Karpas-422 (cell line): ENCODE data around the gene MRGPRX4. TPM values are rescaled to one million over a fixed set of nuclear protein-coding genes. Genes with fewer than 3 reads are reported as not detected.
"Not testable (repeated sequence)": the region's sequence is repeated elsewhere in the genome, so short reads cannot be mapped to it uniquely, and the experiment has no call there.

Experiments used
- DNase-seq: peaks from one replicate; pipeline ENCODE4 v3.0.0-alpha.2; 2015
- H2AFZ ChIP-seq: fragments of 200-600 bp; sonication (generic); 2 replicates; pipeline ENCODE4 v1.6.1; 2014; ENCODE audit warnings: antibody characterized with exemption, low read length, mixed read lengths
- H3K27ac ChIP-seq: fragments of 200-600 bp; sonication (generic); 2 replicates; pipeline ENCODE4 v1.5.1; 2014; ENCODE audit warnings: mild to moderate bottlenecking, low read length, moderate library complexity
- H3K27me3 ChIP-seq: fragments of 200-600 bp; sonication (generic); 2 replicates; pipeline ENCODE4 v1.6.1; 2014; ENCODE audit warnings: low read length, mixed read lengths
- H3K36me3 ChIP-seq: fragments of 200-600 bp; sonication (generic); 2 replicates; pipeline ENCODE4 v1.6.1; 2014; ENCODE audit warnings: low read length, mixed read lengths; ENCODE audit not compliant: insufficient read depth
- H3K4me1 ChIP-seq: fragments of 200-600 bp; sonication (generic); 2 replicates; pipeline ENCODE4 v1.6.1; 2014; ENCODE audit warnings: mild to moderate bottlenecking, low read length, mixed read lengths
- H3K4me2 ChIP-seq: fragments of 200-600 bp; sonication (generic); 2 replicates; pipeline ENCODE4 v1.6.1; 2014; ENCODE audit warnings: low read length, low read depth, mild to moderate bottlenecking; ENCODE audit not compliant: poor library complexity, severe bottlenecking
- H3K4me3 ChIP-seq: fragments of 200-600 bp; sonication (generic); 2 replicates; pipeline ENCODE4 v1.5.1; 2014; ENCODE audit warnings: mild to moderate bottlenecking, antibody characterized with exemption, low read length, mixed read lengths
- H3K79me2 ChIP-seq: fragments of 200-600 bp; sonication (generic); 2 replicates; pipeline ENCODE4 v1.6.1; 2014; ENCODE audit warnings: mild to moderate bottlenecking, low read length, mixed read lengths
- H3K9ac ChIP-seq: fragments of 200-600 bp; sonication (generic); 2 replicates; pipeline ENCODE4 v1.6.0; 2014; ENCODE audit warnings: low read length
- H3K9me2 ChIP-seq: fragments of 200-600 bp; sonication (generic), shearing (Covaris generic); replicated peaks from 2 replicates; pipeline ENCODE4 v1.6.0; 2014; ENCODE audit warnings: mild to moderate bottlenecking, low read length, moderate library complexity; ENCODE audit not compliant: insufficient read depth
- H3K9me3 ChIP-seq: fragments of 300-700, 200-600 bp; sonication (generic); 2 replicates; pipeline ENCODE4 v1.6.1; 2014; ENCODE audit warnings: low read length, mixed read lengths
- H4K20me1 ChIP-seq: fragments of 200-600 bp; sonication (generic); 2 replicates; pipeline ENCODE4 v1.6.1; 2014; ENCODE audit warnings: mild to moderate bottlenecking, antibody characterized with exemption, low read length, low read depth; ENCODE audit not compliant: insufficient read depth
- total RNA-seq: library from RNA; depleted of rRNA; stranded (reverse); fragments of >200 nt; shearing (Covaris generic); gene quantifications from 2 replicates; pipeline ENCODE4 v1.2.3, GENCODE V29; 2014; ENCODE audit warnings: low replicate concordance

The MRGPRX4 gene
- total RNA-seq, 1 experiment from 2014 or later, result not detected

- Histone ChIP-seq H3K27me3 (no peaks in the 10 kb centered on the region), H3K79me2 (no peaks in the 10 kb centered on the region), H3K27ac (no peak overlapping the region), H4K20me1 (no peaks in the 10 kb centered on the region), H3K9ac (no peak overlapping the region), H3K9me3 (no peaks in the 10 kb centered on the region), H3K4me3 (no peak overlapping the region), H2AFZ (no peak overlapping the region), H3K4me1 (no peaks in the 10 kb centered on the region), H3K4me2 (no peak overlapping the region), H3K36me3 (no peaks in the 10 kb centered on the region), H3K9me2 (no peaks in the 10 kb centered on the region)
- no peak for DNase-seq
Measured at GRCh38 chr11:18145837-18146236, 26.8 kb upstream of the MRGPRX4 start.

- no peak overlapping the region for H3K4me3 ChIP-seq
- H3K36me3 ChIP-seq, result no peaks in the 10 kb centered on the region
- DNase-seq, result no peak
- H3K4me1 ChIP-seq, result no peaks in the 10 kb centered on the region
- H3K9me2 ChIP-seq, result no peaks in the 10 kb centered on the region
- H3K9me3 ChIP-seq, result no peaks in the 10 kb centered on the region
- H2AFZ ChIP-seq, result no peak overlapping the region
- H3K79me2 ChIP-seq, result no peaks in the 10 kb centered on the region
- H3K9ac ChIP-seq, result no peak overlapping the region
- H3K27ac ChIP-seq, result no peak overlapping the region
- H3K27me3 ChIP-seq, result no peaks in the 10 kb centered on the region
- no peak overlapping the region for H3K4me2 ChIP-seq
- H4K20me1 ChIP-seq, result no peaks in the 10 kb centered on the region
Measured at GRCh38 chr11:18151581-18151980, 21.1 kb upstream of the MRGPRX4 start.

- H3K9me2 ChIP-seq, result no peaks in the 10 kb centered on the region
- H3K4me2 ChIP-seq, result no peak overlapping the region
- H3K79me2 ChIP-seq, result no peaks in the 10 kb centered on the region
- no peak overlapping the region for H3K9ac ChIP-seq
- no peaks in the 10 kb centered on the region for H3K4me1 ChIP-seq
- no peaks in the 10 kb centered on the region for H3K9me3 ChIP-seq
- no peak overlapping the region for H2AFZ ChIP-seq
- H3K36me3 ChIP-seq, result no peaks in the 10 kb centered on the region
- H3K27ac ChIP-seq, result no peak overlapping the region
- H4K20me1 ChIP-seq, result no peaks in the 10 kb centered on the region
- no peak overlapping the region for H3K4me3 ChIP-seq
- no peaks in the 10 kb centered on the region for H3K27me3 ChIP-seq
- DNase-seq, result no peak
Measured at GRCh38 chr11:18168372-18168771, 4.3 kb upstream of the MRGPRX4 start.

GRCh38 chr11:18171377-18172000 lies 1.1 kb upstream of the MRGPRX4 start:
- Histone ChIP-seq H3K27ac (no peak overlapping the region), H3K4me1 (no peaks in the 10 kb centered on the region), H3K9me2 (no peaks in the 10 kb centered on the region), H3K27me3 (no peaks in the 10 kb centered on the region), H3K9me3 (no peaks in the 10 kb centered on the region), H3K36me3 (no peaks in the 10 kb centered on the region), H3K9ac (no peak overlapping the region), H2AFZ (no peak overlapping the region), H3K4me2 (no peak overlapping the region), H3K79me2 (no peaks in the 10 kb centered on the region), H4K20me1 (no peaks in the 10 kb centered on the region), H3K4me3 (no peak overlapping the region)
- peak; percentile 56 for DNase-seq

GRCh38 chr11:18173225-18173866 lies 709 bp downstream of the MRGPRX4 start:
- no peak for DNase-seq
- H3K27ac ChIP-seq, result no peak overlapping the region
- H3K4me2 ChIP-seq, result no peak overlapping the region
- no peaks in the 10 kb centered on the region for H3K27me3 ChIP-seq
- H3K4me3 ChIP-seq, result no peak overlapping the region
- no peak overlapping the region for H3K9ac ChIP-seq
- H3K9me3 ChIP-seq, result no peaks in the 10 kb centered on the region
- no peak overlapping the region for H2AFZ ChIP-seq
- H4K20me1 ChIP-seq, result no peaks in the 10 kb centered on the region
- no peaks in the 10 kb centered on the region for H3K9me2 ChIP-seq
- no peaks in the 10 kb centered on the region for H3K4me1 ChIP-seq
- H3K36me3 ChIP-seq, result no peaks in the 10 kb centered on the region
- H3K79me2 ChIP-seq, result no peaks in the 10 kb centered on the region

- Histone ChIP-seq H2AFZ (no peak overlapping the region), H3K9ac (no peak overlapping the region), H3K79me2 (no peaks in the 10 kb centered on the region), H3K9me3 (no peaks in the 10 kb centered on the region), H4K20me1 (no peaks in the 10 kb centered on the region), H3K4me3 (no peak overlapping the region), H3K4me1 (no peaks in the 10 kb centered on the region), H3K36me3 (no peaks in the 10 kb centered on the region), H3K27ac (no peak overlapping the region), H3K4me2 (no peak overlapping the region), H3K9me2 (no peaks in the 10 kb centered on the region), H3K27me3 (no peaks in the 10 kb centered on the region)
- DNase-seq, result no peak
Measured at GRCh38 chr11:18188796-18189195, 16.2 kb downstream of the MRGPRX4 start.

GRCh38 chr11:18189476-18190245 lies 17.0 kb downstream of the MRGPRX4 start:
- H3K9me3 ChIP-seq, H4K20me1 ChIP-seq, H3K27ac ChIP-seq, H3K9me2 ChIP-seq, H2AFZ ChIP-seq, H3K79me2 ChIP-seq, DNase-seq, H3K9ac ChIP-seq, H3K4me1 ChIP-seq, H3K4me3 ChIP-seq, H3K4me2 ChIP-seq, H3K27me3 ChIP-seq, H3K36me3 ChIP-seq: not testable (repeated sequence)

- no peaks in the 10 kb centered on the region for H3K4me1 ChIP-seq
- no peaks in the 10 kb centered on the region for H3K9me2 ChIP-seq
- no peaks in the 10 kb centered on the region for H3K36me3 ChIP-seq
- no peak overlapping the region for H3K27ac ChIP-seq
- H3K27me3 ChIP-seq, result no peaks in the 10 kb centered on the region
- H4K20me1 ChIP-seq, result no peaks in the 10 kb centered on the region
- peak; percentile 56 for DNase-seq
- H3K9ac ChIP-seq, result no peak overlapping the region
- H3K4me2 ChIP-seq, result no peak overlapping the region
- no peaks in the 10 kb centered on the region for H3K9me3 ChIP-seq
- no peak overlapping the region for H2AFZ ChIP-seq
- H3K4me3 ChIP-seq, result no peak overlapping the region
- H3K79me2 ChIP-seq, result no peaks in the 10 kb centered on the region
Measured at GRCh38 chr11:18191376-18191775, 18.7 kb downstream of the MRGPRX4 start.
